Uterus (tissue), 2 donors: ENCODE results near the gene FBXW9.

Experiments used
- CTCF ChIP-seq, 4 experiments: fragments of 200-600 bp in 2 of 4; fragments of 450-650 bp in 2 of 4; sonication (generic) in 2 of 4; IDR thresholded peaks; one replicate each; pipeline ENCODE4 v1.5.1; 2016 to 2019; ENCODE audit warnings: antibody characterized with exemption in 4 of 4, mild to moderate bottlenecking in 2 of 4, moderate library complexity in 1 of 4
- POLR2A ChIP-seq, 2 donors: fragments of 450-650 bp; IDR thresholded peaks; one replicate each; pipeline ENCODE4 v1.6.1; 2016; ENCODE audit warnings: antibody characterized with exemption in 2 of 2, mild to moderate bottlenecking in 1 of 2, moderate library complexity in 1 of 2

- TF ChIP-seq CTCF (IDR thresholded peaks at IDR 0.05): no peak
- peak in 1 of 2 donors; percentile 27 for TF ChIP-seq POLR2A (IDR thresholded peaks at IDR 0.05)
These were observed 30.0 kb downstream of the FBXW9 start, which contains the start of the genes MAN2B1 and WDR83 for GRCh38 chr19:12666265-12667048.
